ENCODE measurements around the gene GLI3. TPM values are rescaled to one million over a fixed set of nuclear protein-coding genes. Genes with fewer than 3 reads are reported as not detected.

Gene GLI3
- total and polyA plus RNA-seq, 2 donors from 2014 or later: 0.92 to 11.1 TPM

DNA sequence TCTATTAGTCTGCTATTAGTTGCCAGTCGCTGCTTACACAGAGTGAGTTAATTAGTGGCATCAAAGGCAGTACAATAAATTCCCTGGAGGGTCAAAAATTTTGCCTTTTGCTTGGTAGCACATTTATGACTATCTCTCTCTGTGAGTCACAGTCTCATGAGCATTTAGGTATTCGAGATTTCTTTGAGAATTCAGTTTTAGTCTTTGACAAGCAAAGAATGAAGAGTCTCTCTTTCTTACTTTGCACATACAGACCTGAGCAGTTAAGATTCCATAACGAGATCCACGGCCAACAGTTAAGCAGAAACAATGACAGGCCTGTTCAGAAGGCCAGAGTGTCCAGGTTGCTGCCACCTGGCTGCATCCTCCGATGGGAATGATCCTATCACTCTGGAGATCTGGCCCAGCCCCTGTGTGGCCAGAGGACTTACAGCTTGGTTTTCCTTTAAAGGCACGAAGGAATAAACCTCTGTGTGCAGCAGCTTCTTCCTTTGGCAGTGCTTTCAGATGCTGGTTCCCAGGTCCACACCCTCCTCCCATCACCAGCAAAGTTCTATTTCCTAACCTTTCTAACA is 80.6 kb downstream of the GLI3 start:
- no peak overlapping the region for H3K9ac ChIP-seq (ENCODE audit: low read length in 3 of 3)
- DNase-seq: no peak
- TF ChIP-seq, protein P1, sequence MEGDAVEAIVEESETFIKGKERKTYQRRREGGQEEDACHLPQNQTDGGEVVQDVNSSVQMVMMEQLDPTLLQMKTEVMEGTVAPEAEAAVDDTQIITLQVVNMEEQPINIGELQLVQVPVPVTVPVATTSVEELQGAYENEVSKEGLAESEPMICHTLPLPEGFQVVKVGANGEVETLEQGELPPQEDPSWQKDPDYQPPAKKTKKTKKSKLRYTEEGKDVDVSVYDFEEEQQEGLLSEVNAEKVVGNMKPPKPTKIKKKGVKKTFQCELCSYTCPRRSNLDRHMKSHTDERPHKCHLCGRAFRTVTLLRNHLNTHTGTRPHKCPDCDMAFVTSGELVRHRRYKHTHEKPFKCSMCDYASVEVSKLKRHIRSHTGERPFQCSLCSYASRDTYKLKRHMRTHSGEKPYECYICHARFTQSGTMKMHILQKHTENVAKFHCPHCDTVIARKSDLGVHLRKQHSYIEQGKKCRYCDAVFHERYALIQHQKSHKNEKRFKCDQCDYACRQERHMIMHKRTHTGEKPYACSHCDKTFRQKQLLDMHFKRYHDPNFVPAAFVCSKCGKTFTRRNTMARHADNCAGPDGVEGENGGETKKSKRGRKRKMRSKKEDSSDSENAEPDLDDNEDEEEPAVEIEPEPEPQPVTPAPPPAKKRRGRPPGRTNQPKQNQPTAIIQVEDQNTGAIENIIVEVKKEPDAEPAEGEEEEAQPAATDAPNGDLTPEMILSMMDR (IDR thresholded peaks at IDR 0.05; ENCODE audit: borderline replicate concordance, extremely low read depth, insufficient read depth): no peak
- no peaks in the 10 kb centered on the region for H3K9me3 ChIP-seq (ENCODE audit: control insufficient read depth in 2 of 3, insufficient read depth in 1 of 3, low read length in 3 of 3)
- H3K4me3 ChIP-seq (ENCODE audit: low read length in 3 of 3): no peak overlapping the region
- H3K4me1 ChIP-seq (ENCODE audit: control insufficient read depth in 2 of 3, insufficient read depth in 2 of 3, low read depth in 1 of 3, low read length in 3 of 3): peaks cover 0 to 9% (median 3%) of the 10 kb centered on the region in 3 donors
- intact Hi-C loops (cut with DNase I): no loop called here
- no peaks in the 10 kb centered on the region for H3K27me3 ChIP-seq (ENCODE audit: control insufficient read depth, insufficient read depth, low read length)
- no peaks in the 10 kb centered on the region for H3K36me3 ChIP-seq (ENCODE audit: control insufficient read depth in 2 of 3, insufficient read depth in 3 of 3, low read length in 3 of 3)
- no peak overlapping the region for H3K27ac ChIP-seq (ENCODE audit: low read depth in 2 of 2, low read length in 2 of 2)
- no peak for FAIRE-seq

DNA sequence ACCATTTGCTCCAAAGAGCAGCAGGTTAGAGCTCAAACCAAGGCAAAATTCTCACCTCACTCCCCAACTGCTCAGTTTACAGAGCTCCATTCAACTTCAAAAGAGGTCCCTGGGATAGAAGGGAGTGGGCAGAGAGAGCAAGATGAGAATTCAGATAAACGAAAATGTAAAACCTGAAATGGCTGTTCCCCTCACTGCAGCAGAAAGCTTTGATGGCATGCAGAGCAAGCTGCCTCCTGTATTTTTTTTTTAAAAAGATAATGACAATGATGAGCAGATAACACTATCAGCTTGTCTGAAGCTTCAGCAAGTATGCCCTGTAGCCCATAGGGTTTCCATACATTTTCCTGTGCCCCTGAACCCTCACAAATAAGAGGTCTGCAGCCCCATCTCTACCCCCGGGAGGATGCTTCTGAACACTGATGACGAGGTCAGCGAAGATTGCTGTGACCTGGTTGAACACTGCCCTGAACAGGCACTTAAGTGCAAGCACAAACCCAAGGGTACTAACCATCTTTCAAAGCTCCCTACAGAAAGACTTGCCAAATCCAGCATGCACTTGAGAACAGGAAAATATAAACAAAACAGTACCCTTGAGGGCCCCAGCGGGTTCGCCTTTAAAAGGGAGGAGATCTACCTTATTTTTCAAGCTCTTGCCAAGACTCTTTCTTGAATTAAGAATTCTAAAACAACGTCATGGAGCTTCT is 81.3 kb downstream of the GLI3 start:
- Histone ChIP-seq H3K27ac (ENCODE audit: low read depth in 2 of 2, low read length in 2 of 2) (no peak overlapping the region), H3K4me3 (ENCODE audit: low read length in 3 of 3) (no peak overlapping the region), H3K27me3 (ENCODE audit: control insufficient read depth, insufficient read depth, low read length) (no peaks in the 10 kb centered on the region), H3K4me1 (ENCODE audit: control insufficient read depth in 2 of 3, insufficient read depth in 2 of 3, low read depth in 1 of 3, low read length in 3 of 3) (peaks cover 0 to 9% (median 3%) of the 10 kb centered on the region in 3 donors), H3K36me3 (ENCODE audit: control insufficient read depth in 2 of 3, insufficient read depth in 3 of 3, low read length in 3 of 3) (no peaks in the 10 kb centered on the region), H3K9ac (ENCODE audit: low read length in 3 of 3) (no peak overlapping the region), H3K9me3 (ENCODE audit: control insufficient read depth in 2 of 3, insufficient read depth in 1 of 3, low read length in 3 of 3) (no peaks in the 10 kb centered on the region)
- intact Hi-C loops (cut with DNase I): no loop called here
- TF ChIP-seq, protein P1 (IDR thresholded peaks at IDR 0.05; ENCODE audit: borderline replicate concordance, extremely low read depth, insufficient read depth): no peak
- FAIRE-seq (no peak), DNase-seq (no peak)

DNA sequence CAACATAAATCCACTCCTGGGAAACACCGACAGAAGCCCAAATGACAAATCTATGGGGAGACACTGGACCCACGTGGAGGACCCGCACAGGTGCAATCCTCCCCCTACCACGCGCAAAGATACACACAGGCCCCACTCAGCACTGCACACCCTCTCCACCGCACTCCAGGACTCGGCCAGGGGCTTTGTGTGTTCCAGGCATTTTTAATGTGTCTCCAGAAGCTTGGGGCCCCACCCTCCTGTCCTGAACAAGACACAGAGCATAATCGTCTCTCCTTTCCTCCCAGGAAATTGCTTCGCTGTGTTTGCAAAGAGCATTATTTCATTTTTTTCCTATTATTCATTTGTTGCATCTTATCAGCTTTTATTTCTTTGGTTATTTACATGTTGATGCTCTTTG is 82.8 kb downstream of the GLI3 start:
- Histone ChIP-seq H3K4me1 (ENCODE audit: control insufficient read depth in 2 of 3, insufficient read depth in 2 of 3, low read depth in 1 of 3, low read length in 3 of 3) (peaks cover 0 to 9% (median 3%) of the 10 kb centered on the region in 3 donors), H3K36me3 (ENCODE audit: control insufficient read depth in 2 of 3, insufficient read depth in 3 of 3, low read length in 3 of 3) (no peaks in the 10 kb centered on the region), H3K27me3 (ENCODE audit: control insufficient read depth, insufficient read depth, low read length) (no peaks in the 10 kb centered on the region), H3K4me3 (ENCODE audit: low read length in 3 of 3) (no peak overlapping the region), H3K9me3 (ENCODE audit: control insufficient read depth in 2 of 3, insufficient read depth in 1 of 3, low read length in 3 of 3) (no peaks in the 10 kb centered on the region), H3K27ac (ENCODE audit: low read depth in 2 of 2, low read length in 2 of 2) (no peak overlapping the region), H3K9ac (ENCODE audit: low read length in 3 of 3) (no peak overlapping the region)
- FAIRE-seq (no peak), DNase-seq (no peak)
- intact Hi-C loops (cut with DNase I): no loop called here
- TF ChIP-seq, protein P1 (IDR thresholded peaks at IDR 0.05; ENCODE audit: borderline replicate concordance, extremely low read depth, insufficient read depth): no peak

All from kidney (tissue), 14 donors.